ENCODE results near the gene DOCK10. TPM values are rescaled to one million over a fixed set of nuclear protein-coding genes. Genes with fewer than 3 reads are reported as not detected.

DOCK10 gene
- total RNA-seq, 1 experiment from 2014 or later = 65.3 TPM

DNA sequence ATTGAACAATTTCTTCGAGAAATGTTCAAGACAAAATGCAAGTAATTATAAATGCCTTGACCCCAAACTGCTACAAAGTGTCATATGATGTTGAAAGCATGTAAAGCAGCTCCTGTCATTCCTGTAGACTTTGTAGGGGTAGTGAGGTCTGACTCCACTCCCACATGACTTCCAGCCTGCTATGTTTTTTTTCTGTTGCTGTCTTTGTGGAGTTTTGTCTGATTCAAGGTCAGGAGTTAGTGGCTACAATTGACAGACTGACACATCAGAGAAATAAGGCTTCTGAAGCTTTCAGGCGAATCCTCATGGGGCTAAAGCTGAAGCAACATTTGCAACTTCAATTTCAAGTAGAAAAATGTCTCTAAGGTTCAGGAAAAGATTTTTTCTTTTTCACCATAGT is 262.2 kb downstream of the DOCK10 start:
- no peak for DNase-seq (ENCODE audit: low read depth)

GRCh38 chr2:224778474-224778877 is 263.8 kb downstream of the DOCK10 start:
- DNase-seq (ENCODE audit: low read depth) = peak; percentile 57

DNA sequence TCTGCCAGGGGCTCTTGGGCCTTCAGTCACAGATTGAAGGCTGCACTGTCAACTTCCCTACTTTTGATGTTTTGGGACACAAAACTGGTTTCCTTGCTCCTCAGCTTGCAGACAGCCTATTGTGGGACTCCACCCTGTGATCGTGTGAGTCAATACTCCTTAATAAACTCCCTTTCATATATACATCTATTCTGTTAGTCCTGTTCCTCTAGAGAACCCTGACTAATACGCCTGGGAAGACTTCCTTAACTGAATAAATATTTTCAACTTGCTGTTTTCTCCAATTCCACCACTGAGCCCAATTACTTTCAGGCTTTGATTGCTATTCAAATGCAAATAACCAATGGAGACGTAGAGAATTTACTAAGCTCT is 264.7 kb downstream of the DOCK10 start:
- no peak for DNase-seq (ENCODE audit: low read depth)

GRCh38 chr2:224776795-224777558 is 265.3 kb downstream of the DOCK10 start:
- no peak for DNase-seq (ENCODE audit: low read depth)

- no peak for DNase-seq (ENCODE audit: low read depth)
These were observed 266.6 kb downstream of the DOCK10 start for GRCh38 chr2:224775647-224776046.

GRCh38 chr2:224774735-224775134 is 267.5 kb downstream of the DOCK10 start:
- no peak for DNase-seq (ENCODE audit: low read depth)

GRCh38 chr2:224772494-224772893 is 269.8 kb downstream of the DOCK10 start:
- DNase-seq (ENCODE audit: low read depth) = no peak

- DNase-seq (ENCODE audit: low read depth) = no peak
These were observed 272.8 kb downstream of the DOCK10 start for GRCh38 chr2:224769489-224769888.

DNA sequence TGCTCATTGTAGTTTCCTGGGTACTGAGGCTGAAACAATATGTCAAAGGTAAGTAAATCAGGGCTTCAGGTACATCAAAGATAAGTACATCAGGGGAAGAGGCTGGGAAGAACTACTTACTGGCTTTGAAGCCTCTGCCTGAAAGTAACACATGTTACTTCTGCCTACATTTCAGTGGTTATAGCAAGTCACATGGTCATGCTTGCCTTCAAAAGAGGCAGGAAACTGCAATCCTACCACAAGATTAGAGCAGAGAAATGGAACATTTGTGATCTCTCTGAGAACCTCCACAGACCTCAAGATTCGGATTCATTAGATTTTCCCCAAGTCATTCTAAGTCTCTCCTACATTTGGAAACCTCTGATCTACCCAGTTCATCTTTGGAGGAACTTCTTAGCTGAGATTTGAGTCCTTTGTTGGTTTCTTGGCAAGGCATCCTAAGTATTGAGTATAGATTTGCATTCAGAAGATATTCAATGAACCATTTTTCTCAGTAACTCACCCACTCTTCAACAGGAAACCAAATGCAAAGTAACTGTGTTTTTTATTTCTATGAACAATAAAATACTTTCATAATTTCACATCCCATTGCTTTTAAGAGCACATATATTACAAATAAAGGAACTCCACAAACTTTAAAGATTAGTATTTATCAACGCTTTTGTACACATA is 277.6 kb downstream of the DOCK10 start:
- no peak for DNase-seq (ENCODE audit: low read depth)

- no peak for DNase-seq (ENCODE audit: low read depth)
These were observed 284.2 kb downstream of the DOCK10 start for GRCh38 chr2:224757934-224758548.

- peak; percentile 69 for DNase-seq (ENCODE audit: low read depth)
These were observed 288.3 kb downstream of the DOCK10 start for GRCh38 chr2:224753743-224754540.

- DNase-seq (ENCODE audit: low read depth) = no peak
These were observed 290.1 kb downstream of the DOCK10 start for GRCh38 chr2:224751996-224752698.

DNA sequence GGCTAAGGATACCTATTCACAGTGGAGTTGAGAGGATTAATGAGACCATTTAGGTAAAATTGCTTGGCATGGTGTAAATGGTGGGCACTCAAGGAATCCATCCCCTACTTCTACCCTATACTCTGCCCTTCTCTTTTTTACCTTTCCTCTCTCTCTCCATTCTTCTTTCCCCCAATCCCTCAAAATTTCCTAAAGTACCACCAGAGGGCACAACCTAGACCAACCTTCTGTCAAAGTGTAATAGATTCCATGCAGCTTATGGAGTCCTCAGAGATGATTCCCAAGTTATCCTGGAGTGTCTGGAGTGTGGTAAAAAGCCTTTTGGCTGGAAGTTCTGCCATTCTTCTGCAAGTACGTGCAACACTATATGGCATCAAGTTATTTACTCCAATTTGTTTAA is 293.1 kb downstream of the DOCK10 start:
- peak; percentile 7 for DNase-seq (ENCODE audit: low read depth)

DNA sequence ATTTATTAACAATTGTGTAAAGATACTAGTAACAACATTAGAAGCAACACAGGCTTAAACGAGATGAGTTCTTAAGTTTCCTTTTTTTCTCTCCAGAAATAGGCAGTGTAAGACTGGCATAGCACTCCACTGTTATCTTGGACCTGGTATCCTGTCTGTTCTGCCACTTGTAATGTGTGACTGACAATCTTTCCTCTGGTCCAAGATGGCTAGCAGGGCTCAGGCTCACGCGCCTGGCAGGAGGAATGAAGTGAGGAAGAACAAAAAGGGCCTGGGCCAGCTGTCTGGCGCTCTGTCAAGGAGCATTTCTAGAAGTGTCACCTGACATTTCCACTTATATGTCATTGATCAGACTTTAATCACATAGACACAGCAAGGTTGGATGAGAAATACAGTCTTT is 294.5 kb downstream of the DOCK10 start:
- no peak for DNase-seq (ENCODE audit: low read depth)

DNA sequence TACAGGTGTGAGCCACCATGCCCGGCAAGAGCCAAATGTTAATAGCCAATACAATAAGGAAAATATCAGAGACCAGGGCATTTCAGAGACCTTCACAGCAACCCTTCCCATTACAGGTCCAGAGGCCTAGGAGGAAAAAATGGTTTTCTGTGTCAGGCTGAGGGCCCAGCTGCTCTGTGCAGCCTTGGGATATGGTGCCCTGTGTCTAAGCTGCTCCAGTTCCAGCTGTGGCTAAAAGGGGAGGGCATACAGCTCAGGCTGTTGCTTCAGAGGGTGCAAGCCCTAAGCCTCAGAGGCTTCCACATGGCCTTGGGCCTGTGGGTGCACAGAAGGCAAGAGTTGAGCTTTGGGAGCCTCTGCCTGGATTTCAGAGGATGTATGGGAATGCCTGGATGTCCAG is 306.0 kb downstream of the DOCK10 start:
- DNase-seq (ENCODE audit: low read depth) = no peak

DNA sequence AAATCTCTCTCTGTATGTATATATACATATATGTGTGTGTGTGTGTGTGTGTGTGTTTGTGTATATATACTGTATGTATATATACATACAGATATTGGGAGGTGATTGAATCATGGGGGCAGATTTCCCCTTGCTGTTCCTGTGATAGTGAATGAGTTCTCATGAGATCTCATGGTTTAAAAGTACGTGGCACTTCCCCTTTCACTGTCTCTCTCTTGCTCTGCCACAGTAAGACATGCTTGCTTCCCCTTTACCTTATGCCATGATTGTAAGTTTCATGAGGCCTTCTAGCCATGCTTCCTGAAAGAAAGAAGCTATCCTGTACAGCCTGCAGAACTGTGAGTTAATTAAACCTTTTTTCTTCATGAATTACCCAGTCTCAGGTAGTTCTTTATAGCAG is 307.3 kb downstream of the DOCK10 start:
- DNase-seq (ENCODE audit: low read depth) = no peak

DNA sequence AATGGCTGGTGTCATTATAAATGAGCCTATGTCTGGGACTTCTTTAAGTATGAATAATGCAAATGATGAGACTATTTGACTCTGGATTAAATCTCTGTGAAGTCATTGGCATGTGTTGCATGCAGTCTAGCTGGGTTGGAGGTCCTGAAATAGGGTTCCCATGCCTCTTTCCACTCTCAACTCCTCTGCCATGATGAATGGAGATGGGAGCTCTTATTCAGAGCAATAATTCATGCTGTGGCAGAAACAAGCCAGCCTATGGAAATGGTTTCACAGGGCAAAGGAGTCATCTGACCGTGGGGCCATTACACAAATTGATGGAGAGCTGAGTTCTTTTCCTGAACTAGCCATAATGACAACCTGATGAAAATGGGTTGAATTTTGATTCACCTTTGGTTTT is 310.6 kb downstream of the DOCK10 start:
- DNase-seq (ENCODE audit: low read depth) = no peak

DNA sequence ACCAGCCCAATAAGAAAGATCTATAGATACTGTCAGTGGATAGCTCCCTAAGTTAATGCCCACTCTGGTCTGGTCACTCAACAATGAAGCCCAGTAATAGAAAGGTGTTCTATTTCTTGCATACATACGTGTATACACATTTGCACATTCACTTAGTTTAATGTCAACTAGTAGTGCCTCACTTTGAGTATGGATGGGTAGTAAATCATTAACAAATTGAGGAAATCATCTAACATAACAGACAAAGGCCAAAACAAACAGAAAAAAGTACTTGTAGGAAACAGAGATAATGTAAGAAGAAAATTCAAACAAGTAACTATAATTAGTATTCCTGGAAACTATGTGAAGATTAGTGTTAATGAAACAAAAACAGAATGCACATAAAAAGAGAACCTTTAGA is 312.8 kb downstream of the DOCK10 start:
- DNase-seq (ENCODE audit: low read depth) = no peak

GRCh38 chr2:224724331-224724730 is 317.9 kb downstream of the DOCK10 start:
- DNase-seq (ENCODE audit: low read depth) = no peak

DNA sequence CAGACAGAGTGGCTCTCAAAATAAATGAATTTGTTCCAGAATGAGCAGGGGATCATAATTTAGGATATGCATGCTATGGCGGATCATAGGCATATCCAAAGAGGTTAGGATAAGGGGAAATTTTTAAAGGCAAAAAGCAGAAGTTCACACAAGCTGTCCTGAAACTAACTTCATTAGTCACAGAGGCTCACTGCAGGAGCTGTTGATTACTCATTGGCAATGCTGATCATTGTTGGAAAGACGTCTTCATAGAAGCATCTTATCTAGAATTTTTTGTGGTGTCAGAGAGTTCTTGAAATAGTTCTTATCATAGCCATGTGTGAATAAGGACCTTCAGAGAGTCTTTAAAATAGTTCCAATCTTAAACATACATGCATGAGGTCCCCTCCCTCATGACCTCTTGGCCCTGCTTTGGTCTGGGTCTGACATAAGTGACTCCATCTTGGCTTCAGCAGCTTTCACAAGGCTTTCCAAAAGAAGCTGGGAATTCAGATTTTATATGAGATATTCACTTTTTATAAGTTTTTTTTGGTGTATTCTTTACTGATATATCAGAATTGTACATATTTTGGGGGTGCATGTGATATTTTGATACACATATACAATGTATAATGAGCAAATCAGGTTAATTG is 318.6 kb downstream of the DOCK10 start:
- peak; percentile 11 for DNase-seq (ENCODE audit: low read depth)

GRCh38 chr2:224722770-224723169 is 319.5 kb downstream of the DOCK10 start:
- no peak for DNase-seq (ENCODE audit: low read depth)
